HCT116 (cell line): ENCODE results near the gene WDR35. TPM values are rescaled to one million over a fixed set of nuclear protein-coding genes. Genes with fewer than 3 reads are reported as not detected.

Experiments used
- ATAC-seq: fragments of 200-7000 bp; cut with Tn5 transposase; 2 replicates; pipeline ENCODE4 v1.9.1; 2020; ENCODE audit warnings: mild to moderate bottlenecking, moderate library complexity
- BruUV-seq: library from RNA; stranded (reverse); fragments of 400-500 nt; replicated peaks from 2 replicates; lab custom pipeline; 2021; lab: Mats Ljungman, UMichigan
- CTCF ChIA-PET: fragments of 300-600 bp; sonication (Branson Sonifier 250); formaldehyde crosslinking; loops from one replicate; lab custom pipeline; 2021; ENCODE audit warnings: antibody characterized with exemption; lab: Charles Lee
- POLR2A ChIA-PET: fragments of 300-600, 350-600 bp; sonication (Branson Sonifier 250); formaldehyde crosslinking; loops from one replicate; lab custom pipeline; 2021; ENCODE audit warnings: antibody characterized with exemption; lab: Charles Lee
- RAD21 ChIA-PET, 2 experiments: fragments of 300-600 bp; sonication (Branson Sonifier 250); formaldehyde crosslinking; loops; one replicate each; lab custom pipeline; 2023; ENCODE audit warnings: low total read pairs in 2 of 2; ENCODE audit not compliant: uncharacterized antibody in 2 of 2, unreplicated experiment in 2 of 2, low non-redundant PET in 1 of 2; lab: Charles Lee
- DNase-seq: peaks from one replicate; pipeline ENCODE4 v3.0.0-alpha.2; 2010; ENCODE audit warnings: low read depth, low spot score
- H2AFZ ChIP-seq: fragments of 200-600 bp; shearing (Covaris generic), sonication (generic); 2 replicates; pipeline ENCODE4 v1.6.1; 2017; ENCODE audit warnings: low read depth, mixed run types, mixed read lengths, antibody characterized with exemption, low read length; ENCODE audit not compliant: poor library complexity, severe bottlenecking
- H3K27ac ChIP-seq: 2 replicates; pipeline ENCODE4 v1.5.1; 2012; ENCODE audit warnings: low read depth, low read length
- H3K27me3 ChIP-seq: fragments of 200-600 bp; sonication (generic); 2 replicates; pipeline ENCODE4 v1.6.1; 2016; ENCODE audit warnings: mixed run types, low read length, mixed read lengths; ENCODE audit not compliant: insufficient read depth
- H3K36me3 ChIP-seq, 2 experiments: fragments of 200-500 bp in 1 of 2; fragments of 200-600 bp in 1 of 2; sonication (Bioruptor generic) in 1 of 2; sonication (generic) in 1 of 2; 2 replicates each; pipeline versions ENCODE4 v1.5.1 to v1.6.1; 2014 to 2016; ENCODE audit warnings: low read length in 2 of 2, inconsistent platforms in 1 of 2, mixed read lengths in 1 of 2, mixed run types in 1 of 2; ENCODE audit not compliant: insufficient read depth in 2 of 2, control insufficient read depth in 1 of 2
- H3K4me1 ChIP-seq, 2 experiments: fragments of 200-600 bp in 1 of 2; sonication (generic) in 1 of 2; 2 replicates each; pipeline versions ENCODE4 v1.5.1 to v1.6.1; 2012 to 2017; ENCODE audit warnings: low read length in 2 of 2, inconsistent platforms in 1 of 2, mild to moderate bottlenecking in 1 of 2, mixed read lengths in 1 of 2, mixed run types in 1 of 2, moderate library complexity in 1 of 2; ENCODE audit not compliant: insufficient read depth in 2 of 2, control insufficient read depth in 1 of 2
- H3K4me2 ChIP-seq: fragments of 200-600 bp; sonication (generic); 2 replicates; pipeline ENCODE4 v1.6.1; 2017; ENCODE audit warnings: mixed run types, low read length, mixed read lengths
- H3K4me3 ChIP-seq, 2 experiments: fragments of 200-600 bp in 1 of 2; sonication (generic) in 1 of 2; replicated peaks in 1 of 2; 2 replicates each; pipeline ENCODE4 v1.5.1; 2011 to 2016; ENCODE audit warnings: low read length in 2 of 2, control low read depth in 1 of 2, low read depth in 1 of 2, mild to moderate bottlenecking in 1 of 2, mixed read lengths in 1 of 2, mixed run types in 1 of 2
- H3K79me2 ChIP-seq: fragments of 200-600 bp; sonication (generic); 2 replicates; pipeline ENCODE4 v1.6.1; 2017; ENCODE audit warnings: mild to moderate bottlenecking, mixed run types, low read length, moderate library complexity, mixed read lengths; ENCODE audit not compliant: insufficient read depth
- H3K9ac ChIP-seq: fragments of 200-600 bp; sonication (generic); 2 replicates; pipeline ENCODE4 v1.6.1; 2016; ENCODE audit warnings: low read length, mixed read lengths
- H3K9me2 ChIP-seq: fragments of 200-600 bp; sonication (generic), shearing (Covaris generic); 2 replicates; pipeline ENCODE4 v1.6.1; 2017; ENCODE audit warnings: mixed run types, mild to moderate bottlenecking, moderate library complexity; ENCODE audit not compliant: insufficient read depth
- H3K9me3 ChIP-seq, 2 experiments: fragments of 200-500 bp in 1 of 2; fragments of 200-600 bp in 1 of 2; sonication (Bioruptor generic) in 1 of 2; sonication (generic) in 1 of 2; 2 replicates each; pipeline ENCODE4 v1.6.1; 2014 to 2017; ENCODE audit warnings: low read length in 2 of 2, mixed read lengths in 2 of 2, inconsistent platforms in 1 of 2, low read depth in 1 of 2, mild to moderate bottlenecking in 1 of 2, mixed run types in 1 of 2, moderate library complexity in 1 of 2; ENCODE audit not compliant: control insufficient read depth in 1 of 2, insufficient read depth in 1 of 2
- H4K20me1 ChIP-seq: fragments of 200-600 bp; sonication (generic), shearing (Covaris generic); 2 replicates; pipeline ENCODE4 v1.6.1; 2017; ENCODE audit warnings: mixed run types, mild to moderate bottlenecking, moderate library complexity; ENCODE audit not compliant: insufficient read depth
- CBX3 ChIP-seq: IDR thresholded peaks from 2 replicates; pipeline ENCODE4 v1.6.1; 2012; ENCODE audit warnings: low read depth
- CTCF ChIP-seq, 3 experiments: fragments of 200-600 bp in 1 of 3; sonication (generic) in 1 of 3; IDR thresholded peaks in 2 of 3; conservative IDR thresholded peaks in 1 of 3; 2 replicates each; pipeline ENCODE4 v1.5.1; 2012 to 2017; ENCODE audit warnings: low read depth in 2 of 3, low read length in 2 of 3, antibody characterized with exemption in 1 of 3, borderline replicate concordance in 1 of 3, control low read depth in 1 of 3, mild to moderate bottlenecking in 1 of 3, mixed read lengths in 1 of 3, mixed run types in 1 of 3, moderate library complexity in 1 of 3; ENCODE audit not compliant: insufficient read depth in 1 of 3
- EGR1 ChIP-seq: IDR thresholded peaks from 2 replicates; pipeline ENCODE4 v1.6.1; 2012; ENCODE audit warnings: low read depth
- ELF1 ChIP-seq: IDR thresholded peaks from 2 replicates; pipeline ENCODE4 v1.6.1; 2012; ENCODE audit warnings: low read depth, borderline replicate concordance
- EZH2 ChIP-seq: fragments of 200-600 bp; sonication (generic); IDR thresholded peaks from 2 replicates; pipeline ENCODE4 v1.6.1; 2017; ENCODE audit warnings: antibody characterized with exemption, mixed run types
- EZH2phosphoT487 ChIP-seq: fragments of 200-600 bp; IDR thresholded peaks from 2 replicates; pipeline ENCODE4 v1.6.1; 2018; ENCODE audit warnings: antibody characterized with exemption, borderline replicate concordance
- FOSL1 ChIP-seq: IDR thresholded peaks from 2 replicates; pipeline ENCODE4 v1.6.1; 2012; ENCODE audit warnings: low read depth
- MAX ChIP-seq: IDR thresholded peaks from 2 replicates; pipeline ENCODE4 v1.6.1; 2012
- POLR2AphosphoS5 ChIP-seq: IDR thresholded peaks from 2 replicates; pipeline ENCODE4 v1.6.1; 2011; ENCODE audit warnings: mild to moderate bottlenecking, low read depth, low read length, moderate library complexity
- RAD21 ChIP-seq: IDR thresholded peaks from 2 replicates; pipeline ENCODE4 v1.6.1; 2012; ENCODE audit warnings: low read depth, mild to moderate bottlenecking
- SRF ChIP-seq: IDR thresholded peaks from 2 replicates; pipeline ENCODE4 v1.6.1; 2012; ENCODE audit warnings: low read depth
- TCF7L2 ChIP-seq: IDR thresholded peaks from 2 replicates; pipeline ENCODE4 v1.7.0; 2011; ENCODE audit warnings: borderline replicate concordance, inconsistent platforms; ENCODE audit not compliant: insufficient read depth, insufficient read length; ENCODE audit errors: extremely low read depth
- ZNF274 ChIP-seq: fragments of 200-500 bp; sonication (Bioruptor generic); IDR thresholded peaks from 2 replicates; pipeline ENCODE4 v1.6.1; 2014; ENCODE audit warnings: mild to moderate bottlenecking, low read depth, low read length, inconsistent platforms
- intact Hi-C: fragments of 100-400 bp; cut with micrococcal nuclease; formaldehyde crosslinking; loops from 2 replicates; pipeline ENCODE4 v1.10.0; 2022
- total RNA-seq: library from RNA; stranded (reverse); gene quantifications from one replicate; pipeline ENCODE4 v1.2.1, GENCODE V29; 2021; ENCODE audit not compliant: unreplicated experiment
- TF ChIP-seq, protein P1 (sequence below): IDR thresholded peaks from 2 replicates; pipeline ENCODE4 v1.6.1; 2012; ENCODE audit warnings: low read depth

WDR35 gene
- total RNA-seq, 1 experiment from 2014 or later: 9.6 TPM

- ChIA-PET RAD21 (no interaction called here), CTCF (no interaction called here), POLR2A (no interaction called here)
- H3K4me3 ChIP-seq: no peak overlapping the region
- peaks cover 11 to 24% of the 10 kb centered on the region in 2 experiments; a peak in 3 of 4 replicates for H3K36me3 ChIP-seq
- no peak for ATAC-seq
- no TSS peak for BruUV-seq
- peaks cover 2% of the 10 kb centered on the region; the same call in 1 of the 2 replicates for H4K20me1 ChIP-seq
- no peaks in the 10 kb centered on the region for H3K79me2 ChIP-seq
- peaks cover 8 to 10% of the 10 kb centered on the region in 2 experiments for H3K4me1 ChIP-seq
- no peak overlapping the region for H3K9ac ChIP-seq
- H2AFZ ChIP-seq: no peak overlapping the region
- no peaks in the 10 kb centered on the region for H3K9me3 ChIP-seq
- intact Hi-C loops: no loop called here
- H3K27ac ChIP-seq: no peak overlapping the region
- no peak for TF ChIP-seq FOSL1
- no peak for TF ChIP-seq EGR1
- TF ChIP-seq TCF7L2: no peak
- TF ChIP-seq ZNF274: no peak
- no peak for DNase-seq
- H3K27me3 ChIP-seq: no peaks in the 10 kb centered on the region
- H3K9me2 ChIP-seq: no peaks in the 10 kb centered on the region
- no peak overlapping the region for H3K4me2 ChIP-seq
Measured at GRCh38 chr2:19936203-19936602, 53.7 kb downstream of the WDR35 start.

DNA sequence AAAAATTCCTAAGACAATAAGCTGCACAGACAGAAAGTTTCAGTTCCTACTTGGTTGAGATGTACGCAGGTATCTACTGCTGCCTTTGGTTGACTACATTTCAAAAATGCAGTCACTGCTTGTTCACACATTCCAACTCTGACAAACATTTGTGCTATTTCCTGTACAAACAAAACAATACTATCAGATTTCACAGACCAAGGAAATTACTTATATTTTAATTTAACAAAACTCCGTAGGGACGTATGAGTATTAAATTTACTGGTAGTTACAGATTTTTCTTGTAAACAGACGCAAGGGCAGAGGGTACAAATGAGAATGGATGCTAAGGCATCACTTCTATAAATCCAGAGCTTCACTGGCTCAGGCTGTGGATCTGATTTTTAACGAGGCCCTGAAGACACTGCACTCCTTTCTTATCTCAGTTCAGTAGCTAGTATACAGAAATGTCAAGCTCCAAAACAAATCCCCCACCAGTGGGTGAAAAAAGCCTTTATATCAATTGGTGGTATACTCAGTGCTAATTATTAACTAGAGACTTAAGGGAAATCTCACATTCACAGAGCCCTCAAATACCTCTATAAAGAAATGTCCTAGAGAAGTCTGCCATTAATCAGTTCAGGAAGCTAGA is 56.4 kb downstream of the WDR35 start:
- no peak overlapping the region; the same call in 1 of the 2 replicates for H3K27ac ChIP-seq
- RAD21 ChIA-PET: no interaction called here
- TF ChIP-seq SRF: no peak
- no peak for TF ChIP-seq TCF7L2
- TF ChIP-seq EZH2phosphoT487: no peak
- TF ChIP-seq ELF1: no peak
- TF ChIP-seq EZH2: no peak
- no peak for TF ChIP-seq POLR2AphosphoS5
- no peak for TF ChIP-seq CTCF (IDR thresholded peaks at IDR 0.05 in 2 of 3, conservative IDR thresholded peaks at IDR 0.05 in 1 of 3; ENCODE audit: borderline replicate concordance in 1 of 3, insufficient read depth in 1 of 3, low read depth in 2 of 3, low read length in 2 of 3)
- no peak for TF ChIP-seq MAX
- no peak for TF ChIP-seq RAD21
- TF ChIP-seq, protein P1, sequence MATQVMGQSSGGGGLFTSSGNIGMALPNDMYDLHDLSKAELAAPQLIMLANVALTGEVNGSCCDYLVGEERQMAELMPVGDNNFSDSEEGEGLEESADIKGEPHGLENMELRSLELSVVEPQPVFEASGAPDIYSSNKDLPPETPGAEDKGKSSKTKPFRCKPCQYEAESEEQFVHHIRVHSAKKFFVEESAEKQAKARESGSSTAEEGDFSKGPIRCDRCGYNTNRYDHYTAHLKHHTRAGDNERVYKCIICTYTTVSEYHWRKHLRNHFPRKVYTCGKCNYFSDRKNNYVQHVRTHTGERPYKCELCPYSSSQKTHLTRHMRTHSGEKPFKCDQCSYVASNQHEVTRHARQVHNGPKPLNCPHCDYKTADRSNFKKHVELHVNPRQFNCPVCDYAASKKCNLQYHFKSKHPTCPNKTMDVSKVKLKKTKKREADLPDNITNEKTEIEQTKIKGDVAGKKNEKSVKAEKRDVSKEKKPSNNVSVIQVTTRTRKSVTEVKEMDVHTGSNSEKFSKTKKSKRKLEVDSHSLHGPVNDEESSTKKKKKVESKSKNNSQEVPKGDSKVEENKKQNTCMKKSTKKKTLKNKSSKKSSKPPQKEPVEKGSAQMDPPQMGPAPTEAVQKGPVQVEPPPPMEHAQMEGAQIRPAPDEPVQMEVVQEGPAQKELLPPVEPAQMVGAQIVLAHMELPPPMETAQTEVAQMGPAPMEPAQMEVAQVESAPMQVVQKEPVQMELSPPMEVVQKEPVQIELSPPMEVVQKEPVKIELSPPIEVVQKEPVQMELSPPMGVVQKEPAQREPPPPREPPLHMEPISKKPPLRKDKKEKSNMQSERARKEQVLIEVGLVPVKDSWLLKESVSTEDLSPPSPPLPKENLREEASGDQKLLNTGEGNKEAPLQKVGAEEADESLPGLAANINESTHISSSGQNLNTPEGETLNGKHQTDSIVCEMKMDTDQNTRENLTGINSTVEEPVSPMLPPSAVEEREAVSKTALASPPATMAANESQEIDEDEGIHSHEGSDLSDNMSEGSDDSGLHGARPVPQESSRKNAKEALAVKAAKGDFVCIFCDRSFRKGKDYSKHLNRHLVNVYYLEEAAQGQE: no peak
- no peak for TF ChIP-seq EGR1
- TF ChIP-seq CBX3: no peak

More for the DNA sequence above, 56.4 kb downstream of the WDR35 start:
- Histone ChIP-seq H3K9ac (no peak overlapping the region), H3K36me3 (peaks cover 17 to 29% of the 10 kb centered on the region in 2 experiments), H4K20me1 (peaks cover 2% of the 10 kb centered on the region; the same call in 1 of the 2 replicates), H2AFZ (no peak overlapping the region), H3K79me2 (no peaks in the 10 kb centered on the region), H3K9me2 (no peaks in the 10 kb centered on the region), H3K4me1 (peaks cover 8 to 10% of the 10 kb centered on the region in 2 experiments), H3K4me2 (peak overlapping the region; percentile 6), H3K9me3 (no peaks in the 10 kb centered on the region), H3K4me3 (no peak overlapping the region), H3K27me3 (no peaks in the 10 kb centered on the region)
- intact Hi-C loops: no loop called here
- BruUV-seq: no TSS peak
- ATAC-seq (no peak), DNase-seq (no peak)
- CTCF ChIA-PET: interaction anchor here (0.9 kb wide), 2 partner anchors 82 to 291 kb away, joined by 3 read pairs; partner anchors contain the start of gene SDC1
- POLR2A ChIA-PET: no interaction called here
